Breast epithelium (tissue), 4 donors: ENCODE measurements around the gene TBC1D10B. TPM values are rescaled to one million over a fixed set of nuclear protein-coding genes. Genes with fewer than 3 reads are reported as not detected.
A peak's percentile ranks its signal among the peaks of the same experiment; 100 is the strongest.

Source experiments
- DNase-seq, 2 donors: peaks; one replicate each; pipeline ENCODE4 v3.0.0-alpha.2; 2019; ENCODE audit warnings: low spot score in 2 of 2
- H3K27ac ChIP-seq, 2 donors: fragments of 200-600 bp; sonication (generic) in 1 of 2; one replicate each; pipeline ENCODE4 v1.5.1; 2016 to 2019; ENCODE audit warnings: mild to moderate bottlenecking in 1 of 2
- H3K27me3 ChIP-seq, 2 donors: fragments of 200-600 bp; sonication (generic) in 1 of 2; one replicate each; pipeline versions ENCODE4 v1.5.1 to v1.6.0; 2017 to 2019; ENCODE audit warnings: control low read depth in 1 of 2, mild to moderate bottlenecking in 1 of 2
- H3K36me3 ChIP-seq: fragments of 200-600 bp; one replicate; pipeline ENCODE4 v1.5.1; 2019
- H3K4me1 ChIP-seq, 2 donors: fragments of 200-600 bp; sonication (generic); one replicate each; pipeline ENCODE4 v1.5.1; 2016 to 2019; ENCODE audit warnings: control low read depth in 1 of 2
- H3K4me3 ChIP-seq, 3 donors: fragments of 200-600 bp; sonication (generic); 1 replicate in 2 of 3; 2 replicates in 1 of 3; pipeline ENCODE4 v1.5.1; 2016 to 2019; ENCODE audit warnings: mild to moderate bottlenecking in 3 of 3, moderate library complexity in 2 of 3
- H3K9me3 ChIP-seq, 2 donors: fragments of 200-600 bp; sonication (generic) in 1 of 2; one replicate each; pipeline ENCODE4 v1.5.1; 2016 to 2019; ENCODE audit warnings: control low read depth in 1 of 2
- CTCF ChIP-seq, 3 donors: fragments of 450-650 bp; IDR thresholded peaks; one replicate each; pipeline ENCODE4 v1.5.1; 2016 to 2017; ENCODE audit warnings: antibody characterized with exemption in 3 of 3, mild to moderate bottlenecking in 3 of 3, moderate library complexity in 3 of 3
- POLR2A ChIP-seq: fragments of 450-650 bp; IDR thresholded peaks from one replicate; pipeline ENCODE4 v1.6.1; 2016; ENCODE audit warnings: antibody characterized with exemption, mild to moderate bottlenecking, moderate library complexity
- POLR2AphosphoS5 ChIP-seq, 3 donors: sonication (generic); formaldehyde crosslinking; IDR thresholded peaks; one replicate each; pipeline ENCODE4 v1.6.1; 2017; ENCODE audit warnings: antibody characterized with exemption in 3 of 3
- intact Hi-C: fragments of 100-400 bp; cut with DNase I; formaldehyde crosslinking; loops from one replicate; pipeline ENCODE4 v1.15.1; 2023; ENCODE audit warnings: low total_unique reads
- total RNA-seq, 3 donors: library from RNA; depleted of rRNA; stranded (reverse); fragments of >200 nt; gene quantifications; one replicate each; pipeline ENCODE4 v1.1.0, GENCODE V29; 2016

TBC1D10B gene
- total RNA-seq, 3 donors from 2014 or later = 19.0 to 22.2 (median 21.0) TPM

- no peak for TF ChIP-seq POLR2A
- no peak for TF ChIP-seq POLR2AphosphoS5 (IDR thresholded peaks at IDR 0.05)
- TF ChIP-seq CTCF (IDR thresholded peaks at IDR 0.05) = no peak
- no peaks in the 10 kb centered on the region for H3K9me3 ChIP-seq
- H3K27ac ChIP-seq = peak overlapping the region; percentile 99
- H3K4me1 ChIP-seq = peaks cover 0 to 3% of the 10 kb centered on the region in 2 donors
- no peaks in the 10 kb centered on the region for H3K36me3 ChIP-seq
- DNase-seq = no peak
- intact Hi-C loops = no loop called here
- peak overlapping the region; percentile 51 to 94 (median 72) for H3K4me3 ChIP-seq
- no peaks in the 10 kb centered on the region for H3K27me3 ChIP-seq
Observed at GRCh38 chr16:30377050-30377811, 6.9 kb upstream of the TBC1D10B start.

DNA sequence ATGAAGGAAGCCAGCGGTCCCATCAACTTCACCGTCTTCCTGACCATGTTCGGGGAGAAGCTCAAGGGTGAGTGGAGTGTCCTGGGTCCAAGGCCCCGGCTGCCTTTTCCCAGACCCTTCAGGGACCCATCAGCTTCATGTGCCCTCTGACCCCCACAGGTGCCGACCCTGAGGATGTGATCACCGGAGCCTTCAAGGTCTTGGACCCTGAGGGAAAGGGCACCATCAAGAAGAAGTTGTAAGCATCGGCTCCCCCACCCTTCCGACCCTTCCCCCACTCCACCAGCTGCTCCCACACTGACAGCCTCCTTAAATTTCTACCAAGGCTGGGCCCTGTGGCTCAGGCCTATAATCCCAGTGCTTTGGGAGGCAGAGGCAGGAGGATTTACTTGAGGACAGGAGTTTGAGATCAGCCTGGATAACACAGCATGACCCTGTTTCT is 6.2 kb upstream of the TBC1D10B start:
- Histone ChIP-seq H3K9me3 (no peaks in the 10 kb centered on the region), H3K27me3 (no peaks in the 10 kb centered on the region), H3K4me1 (peaks cover 0 to 3% of the 10 kb centered on the region in 2 donors), H3K36me3 (no peaks in the 10 kb centered on the region), H3K27ac (peak overlapping the region; percentile 99), H3K4me3 (no peak overlapping the region)
- intact Hi-C loops = no loop called here
- DNase-seq = no peak
- TF ChIP-seq POLR2AphosphoS5 (IDR thresholded peaks at IDR 0.05) = no peak

DNA sequence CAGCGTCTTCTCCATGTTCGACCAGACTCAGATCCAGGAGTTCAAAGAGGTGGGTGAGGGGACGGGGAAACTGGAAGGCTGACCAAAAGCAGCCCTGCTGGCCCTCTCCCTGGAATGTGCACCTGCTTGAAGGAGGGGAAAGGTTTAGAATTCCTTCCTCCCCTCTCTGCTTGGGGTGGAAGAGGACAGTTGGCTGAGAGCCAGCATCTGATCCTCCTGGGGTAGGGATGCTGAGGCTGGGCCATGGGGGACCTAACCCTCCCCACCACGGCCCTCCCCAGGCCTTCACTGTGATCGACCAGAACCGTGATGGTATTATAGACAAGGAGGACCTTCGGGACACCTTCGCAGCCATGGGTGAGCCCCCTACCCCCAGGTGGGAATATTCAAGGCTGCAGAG is 5.6 kb upstream of the TBC1D10B start:
- H3K9me3 ChIP-seq = no peaks in the 10 kb centered on the region
- H3K36me3 ChIP-seq = no peaks in the 10 kb centered on the region
- TF ChIP-seq POLR2A = no peak
- no peak for TF ChIP-seq CTCF (IDR thresholded peaks at IDR 0.05)
- TF ChIP-seq POLR2AphosphoS5 (IDR thresholded peaks at IDR 0.05) = no peak
- H3K27ac ChIP-seq = peak overlapping the region; percentile 99
- no peak overlapping the region for H3K4me3 ChIP-seq
- H3K27me3 ChIP-seq = no peaks in the 10 kb centered on the region
- intact Hi-C loops = no loop called here
- DNase-seq = no peak
- H3K4me1 ChIP-seq = peaks cover 0 to 3% of the 10 kb centered on the region in 2 donors

DNA sequence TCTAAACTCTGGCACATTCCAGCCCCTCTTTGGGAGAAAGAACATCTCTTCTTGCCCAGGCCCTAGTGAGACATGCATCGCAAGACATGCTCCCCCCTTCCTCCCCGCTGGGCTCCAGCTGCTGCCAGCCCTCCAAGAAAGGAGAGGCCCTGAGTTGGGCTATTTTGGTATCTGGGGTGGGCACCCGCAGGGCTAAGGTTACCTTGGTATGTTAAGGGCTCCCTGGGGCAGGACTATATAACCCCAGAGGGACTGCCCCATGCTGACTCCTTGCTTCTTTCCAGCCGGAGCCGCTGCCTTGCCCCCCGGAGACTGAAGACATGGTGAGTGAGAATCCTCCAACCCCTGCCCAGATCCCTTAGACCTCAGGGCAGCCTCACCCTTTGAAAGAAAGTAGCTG is 4.2 kb upstream of the TBC1D10B start, which contains the start of gene MYL11:
MYL11 (plus strand) TSS at position 265 of the 400 bp plus-strand sequence; CDS start at position 321, 56 bp downstream.
- Histone ChIP-seq H3K27ac (no peak within 1 kb of the TSS), H3K4me3 (no peak within 1 kb of the TSS), H3K9me3 (no peaks in the 10 kb centered on the region), H3K36me3 (no peaks in the 10 kb centered on the region), H3K4me1 (peaks cover 0 to 3% of the 10 kb centered on the region in 2 donors), H3K27me3 (no peaks in the 10 kb centered on the region)
- intact Hi-C loops = no loop called here
- TF ChIP-seq POLR2A (no peak), POLR2AphosphoS5 (IDR thresholded peaks at IDR 0.05) (no peak), CTCF (IDR thresholded peaks at IDR 0.05) (no peak)
- DNase-seq = no peak

GRCh38 chr16:30372725-30373124 is 2.4 kb upstream of the TBC1D10B start:
- no peak overlapping the region for H3K27ac ChIP-seq
- TF ChIP-seq POLR2AphosphoS5 (IDR thresholded peaks at IDR 0.05) = no peak
- intact Hi-C loops = no loop called here

DNA sequence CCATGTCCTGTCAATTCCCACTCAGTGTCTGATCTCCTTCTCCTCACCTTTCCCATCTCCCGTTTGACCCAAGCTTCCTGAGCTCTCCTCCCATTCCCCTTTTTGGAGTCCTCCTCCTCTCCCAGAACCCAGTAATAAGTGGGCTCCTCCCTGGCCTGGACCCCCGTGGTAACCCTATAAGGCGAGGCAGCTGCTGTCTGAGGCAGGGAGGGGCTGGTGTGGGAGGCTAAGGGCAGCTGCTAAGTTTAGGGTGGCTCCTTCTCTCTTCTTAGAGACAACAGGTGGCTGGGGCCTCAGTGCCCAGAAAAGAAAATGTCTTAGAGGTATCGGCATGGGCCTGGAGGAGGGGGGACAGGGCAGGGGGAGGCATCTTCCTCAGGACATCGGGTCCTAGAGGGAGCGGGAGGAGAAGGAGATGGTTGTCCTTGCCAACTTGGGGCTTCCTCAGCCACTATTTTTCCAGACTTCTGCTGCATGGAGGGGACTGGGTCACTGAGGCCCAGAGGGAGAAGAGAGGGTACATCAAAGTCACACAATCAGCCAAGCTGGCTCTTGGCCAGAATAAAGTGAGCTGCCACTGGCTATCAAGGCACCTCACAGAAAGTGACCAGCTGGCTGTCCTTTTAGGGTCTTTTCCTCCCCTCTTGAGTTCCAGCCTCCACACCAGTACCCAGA is 1.9 kb upstream of the TBC1D10B start:
- intact Hi-C loops = no loop called here
- no peaks in the 10 kb centered on the region for H3K9me3 ChIP-seq
- no peaks in the 10 kb centered on the region for H3K36me3 ChIP-seq
- TF ChIP-seq CTCF (IDR thresholded peaks at IDR 0.05) (no peak), POLR2A (no peak), POLR2AphosphoS5 (IDR thresholded peaks at IDR 0.05) (no peak)
- no peak overlapping the region for H3K4me3 ChIP-seq
- H3K27ac ChIP-seq = no peak overlapping the region
- H3K4me1 ChIP-seq = peaks cover 0 to 15% of the 10 kb centered on the region in 2 donors
- no peaks in the 10 kb centered on the region for H3K27me3 ChIP-seq
- peak in 1 of 2 donors; percentile 43 for DNase-seq

More at GRCh38 chr16:30372725-30373124, 2.4 kb upstream of the TBC1D10B start:
- Histone ChIP-seq H3K4me1 (peaks cover 0 to 9% of the 10 kb centered on the region in 2 donors), H3K27me3 (no peaks in the 10 kb centered on the region), H3K36me3 (no peaks in the 10 kb centered on the region), H3K4me3 (no peak overlapping the region), H3K9me3 (no peaks in the 10 kb centered on the region)
- DNase-seq = no peak
